HG02938 (cell line): ENCODE measurements around the gene CENPX.

Experiments
- ATAC-seq: cut with Tn5 transposase; IDR thresholded peaks from one replicate; pipeline ENCODE4 v1.9.1; 2021; ENCODE audit warnings: mild to moderate bottlenecking, moderate library complexity; ENCODE audit not compliant: unreplicated experiment

CENPX gene

GRCh38 chr17:82000803-82001570 is 21.7 kb downstream of the CENPX start:
- ATAC-seq: no peak

DNA sequence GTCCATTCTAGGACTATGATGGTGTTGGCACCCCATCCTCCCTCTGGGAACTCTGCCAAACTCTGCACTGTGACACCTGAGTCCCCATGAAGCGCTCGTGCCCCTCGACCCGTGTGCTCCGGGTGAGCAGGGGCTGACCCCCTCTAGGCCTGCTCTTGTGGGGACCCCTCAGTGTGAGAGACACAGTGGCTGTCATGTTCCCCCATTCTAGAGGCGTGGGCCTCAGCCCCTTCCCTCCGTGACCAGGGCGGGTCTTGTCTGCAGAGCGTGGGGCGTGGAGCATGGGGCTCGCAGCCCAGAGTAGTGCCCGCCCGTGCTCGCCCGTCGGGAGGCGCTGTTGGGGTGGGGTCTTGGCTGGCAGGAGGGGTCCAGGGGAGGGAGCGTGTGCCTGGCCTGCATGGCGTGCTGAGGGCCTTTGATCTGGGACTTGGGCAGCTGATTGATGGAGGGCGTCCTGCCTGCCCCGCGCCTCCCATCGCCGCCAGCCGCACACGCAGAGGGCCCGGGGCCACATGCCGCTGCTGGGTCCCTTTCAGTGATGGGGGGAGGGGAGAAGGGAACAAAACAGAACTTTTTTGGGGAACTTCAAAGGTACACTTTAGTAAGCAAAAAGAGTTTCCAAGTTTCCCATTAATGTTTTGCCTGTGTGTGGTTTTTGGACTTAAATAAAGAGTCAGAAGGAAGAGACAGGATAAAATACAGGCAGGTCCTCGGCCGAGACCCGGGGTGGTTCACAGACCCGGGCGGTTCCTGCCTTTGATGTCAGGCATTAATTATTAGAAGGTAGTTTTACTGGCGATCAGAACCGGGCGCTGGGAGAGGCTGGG is 22.5 kb downstream of the CENPX start:
- no peak for ATAC-seq

- no peak for ATAC-seq
These were observed 23.1 kb downstream of the CENPX start for GRCh38 chr17:81999587-81999975.

DNA sequence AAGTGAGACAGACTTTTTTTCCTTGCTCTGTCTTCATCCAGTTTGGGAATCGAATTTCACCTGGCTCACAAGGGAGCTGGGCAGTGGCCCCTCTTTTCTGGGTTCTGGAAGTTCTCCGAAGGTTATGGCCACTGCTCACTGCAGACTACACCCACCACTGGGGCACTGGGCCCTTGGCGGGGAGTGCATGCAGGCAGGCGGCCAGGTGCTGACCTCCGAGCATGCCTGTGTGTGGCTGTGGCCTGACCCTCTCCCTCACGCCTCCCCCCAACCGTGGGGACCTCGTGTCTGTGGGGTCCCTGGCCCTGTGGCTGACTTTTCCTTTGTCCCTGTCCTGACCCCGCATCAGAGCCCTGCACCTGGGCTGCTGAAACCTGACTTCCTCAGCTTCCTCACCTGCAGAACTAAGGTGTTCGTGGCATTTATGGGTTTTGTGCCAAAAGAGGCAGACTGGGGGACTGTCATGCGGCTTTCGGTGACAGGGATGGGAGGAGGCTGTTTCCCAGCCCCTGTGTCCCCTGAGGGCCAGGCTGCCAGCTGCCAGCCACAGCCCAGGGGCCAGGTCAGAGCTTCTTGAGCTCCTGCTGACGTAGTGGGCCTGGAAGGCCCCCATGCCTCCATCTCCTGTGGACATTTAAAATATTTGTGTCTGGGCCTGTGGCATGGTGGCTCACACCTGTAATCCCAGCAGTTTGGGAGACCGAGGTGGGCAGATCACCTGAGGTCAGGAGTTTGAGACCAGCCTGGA is 23.8 kb downstream of the CENPX start:
- no peak for ATAC-seq

DNA sequence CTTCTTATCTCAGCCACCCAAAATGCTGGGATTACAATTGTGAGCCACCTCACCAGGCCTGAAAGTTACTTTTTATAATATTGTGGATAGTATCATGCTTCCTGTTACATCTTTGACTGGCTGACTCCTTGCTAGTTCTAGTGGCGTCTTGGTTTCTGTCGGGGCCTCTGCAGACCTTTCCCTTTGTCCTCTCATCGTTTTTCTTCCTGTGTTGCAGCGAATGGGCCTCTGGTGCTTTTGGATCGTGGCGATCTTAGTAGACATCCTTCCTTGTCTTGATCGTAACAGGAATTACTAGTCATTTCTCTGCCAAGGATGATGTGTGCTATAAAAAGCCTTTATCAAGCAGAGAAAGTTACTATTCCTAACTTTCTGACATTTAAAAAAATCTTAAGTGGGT is 24.5 kb downstream of the CENPX start:
- ATAC-seq: no peak

DNA sequence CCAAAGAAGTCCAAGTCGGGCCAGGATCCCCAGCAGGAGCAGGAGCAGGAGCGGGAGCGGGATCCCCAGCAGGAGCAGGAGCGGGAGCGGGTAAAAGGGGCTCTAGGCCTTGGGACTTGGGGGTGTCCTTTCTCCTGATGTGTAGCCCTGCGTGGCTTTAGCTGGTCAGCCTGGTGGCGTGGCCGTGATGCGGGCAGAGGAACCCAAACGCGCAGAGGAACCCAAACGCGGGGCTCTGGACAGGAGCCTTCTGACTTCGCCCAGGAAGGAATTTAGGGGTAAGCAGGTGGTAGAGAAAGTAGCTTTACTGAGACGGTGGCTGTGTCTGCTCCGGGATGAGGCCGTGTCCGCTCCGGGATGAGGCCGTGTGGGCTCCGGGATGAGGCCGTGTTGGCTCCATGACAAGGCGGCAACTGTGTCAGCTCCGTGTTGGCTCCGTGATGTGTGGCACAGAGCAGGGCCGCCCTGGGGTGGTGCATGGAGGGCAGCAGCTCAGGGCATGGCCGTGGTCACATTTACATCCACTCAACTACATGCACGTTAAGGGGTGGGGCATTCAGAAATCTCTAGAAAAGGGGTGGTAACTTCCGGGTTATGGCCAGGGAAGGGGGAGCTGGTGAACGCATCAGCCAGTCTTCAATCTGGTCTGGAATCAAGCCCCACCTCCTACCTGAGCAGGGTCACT is 25.8 kb downstream of the CENPX start:
- ATAC-seq: no peak

DNA sequence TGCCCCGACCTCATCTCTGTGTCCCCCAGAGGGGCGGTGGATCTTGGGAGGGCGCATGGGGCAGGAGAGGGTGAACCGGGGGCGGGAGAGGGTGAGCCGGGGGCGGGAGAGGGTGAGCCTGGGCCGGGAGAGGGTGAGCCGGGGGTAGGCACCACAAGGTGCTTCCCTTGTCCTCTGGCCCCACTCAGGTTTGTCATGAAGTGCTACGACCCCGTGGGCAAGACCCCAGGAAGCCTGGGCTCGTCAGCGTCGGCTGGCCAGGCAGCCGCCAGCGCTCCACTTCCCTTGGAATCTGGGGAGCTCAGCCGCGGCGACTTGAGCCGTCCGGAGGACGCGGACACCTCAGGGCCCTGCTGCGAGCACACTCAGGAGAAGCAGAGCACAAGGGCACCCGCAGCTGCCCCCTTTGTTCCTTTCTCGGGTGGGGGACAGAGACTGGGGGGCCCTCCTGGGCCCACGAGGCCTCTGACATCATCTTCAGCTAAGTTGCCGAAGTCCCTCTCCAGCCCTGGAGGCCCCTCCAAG is 26.4 kb downstream of the CENPX start:
- ATAC-seq: no peak

- no peak for ATAC-seq
These were observed 27.0 kb downstream of the CENPX start for GRCh38 chr17:81995463-81996231.

DNA sequence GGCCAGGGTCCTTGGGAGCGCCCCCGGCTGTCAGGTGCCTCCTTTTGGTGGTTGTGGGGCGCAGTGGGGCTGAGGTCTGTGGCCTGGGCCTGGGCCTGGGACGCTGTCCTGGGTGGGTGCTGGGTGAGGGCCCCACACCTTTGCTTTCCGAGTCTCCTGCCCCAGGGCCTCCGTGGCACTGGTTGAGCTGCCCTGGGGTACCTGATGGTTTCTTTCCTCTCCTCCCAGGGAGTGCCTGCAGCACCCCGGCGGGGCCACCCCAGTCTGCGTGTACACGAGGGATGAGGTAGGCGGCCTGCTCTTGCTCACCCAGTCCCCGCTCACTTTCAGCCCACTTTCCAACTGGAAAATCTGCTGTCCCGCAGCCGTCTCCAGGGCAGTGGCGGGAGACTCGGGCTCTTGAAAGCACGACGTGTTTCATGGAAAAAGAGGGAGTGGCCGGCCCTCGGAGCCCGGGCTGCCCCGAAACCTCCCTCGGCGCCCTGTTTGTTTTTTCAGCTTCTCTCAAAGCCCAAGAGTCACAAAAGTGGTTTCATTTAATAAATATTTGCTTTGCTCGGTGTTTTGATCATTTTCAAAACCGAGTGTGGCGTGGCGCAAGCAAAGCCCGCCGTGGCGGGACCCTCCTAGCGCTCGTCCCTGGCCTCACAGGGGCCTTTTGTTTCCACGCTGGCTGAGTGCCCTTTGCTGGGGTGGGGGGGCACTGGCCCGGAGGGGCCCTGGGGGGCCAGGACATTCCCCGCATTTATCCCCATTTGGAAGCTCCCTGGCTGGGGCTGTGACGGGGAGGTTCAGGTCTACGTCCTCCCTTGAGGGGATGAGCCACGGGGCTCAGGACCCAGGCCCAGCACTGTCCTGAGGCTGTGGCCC is 27.9 kb downstream of the CENPX start:
- ATAC-seq: no peak

DNA sequence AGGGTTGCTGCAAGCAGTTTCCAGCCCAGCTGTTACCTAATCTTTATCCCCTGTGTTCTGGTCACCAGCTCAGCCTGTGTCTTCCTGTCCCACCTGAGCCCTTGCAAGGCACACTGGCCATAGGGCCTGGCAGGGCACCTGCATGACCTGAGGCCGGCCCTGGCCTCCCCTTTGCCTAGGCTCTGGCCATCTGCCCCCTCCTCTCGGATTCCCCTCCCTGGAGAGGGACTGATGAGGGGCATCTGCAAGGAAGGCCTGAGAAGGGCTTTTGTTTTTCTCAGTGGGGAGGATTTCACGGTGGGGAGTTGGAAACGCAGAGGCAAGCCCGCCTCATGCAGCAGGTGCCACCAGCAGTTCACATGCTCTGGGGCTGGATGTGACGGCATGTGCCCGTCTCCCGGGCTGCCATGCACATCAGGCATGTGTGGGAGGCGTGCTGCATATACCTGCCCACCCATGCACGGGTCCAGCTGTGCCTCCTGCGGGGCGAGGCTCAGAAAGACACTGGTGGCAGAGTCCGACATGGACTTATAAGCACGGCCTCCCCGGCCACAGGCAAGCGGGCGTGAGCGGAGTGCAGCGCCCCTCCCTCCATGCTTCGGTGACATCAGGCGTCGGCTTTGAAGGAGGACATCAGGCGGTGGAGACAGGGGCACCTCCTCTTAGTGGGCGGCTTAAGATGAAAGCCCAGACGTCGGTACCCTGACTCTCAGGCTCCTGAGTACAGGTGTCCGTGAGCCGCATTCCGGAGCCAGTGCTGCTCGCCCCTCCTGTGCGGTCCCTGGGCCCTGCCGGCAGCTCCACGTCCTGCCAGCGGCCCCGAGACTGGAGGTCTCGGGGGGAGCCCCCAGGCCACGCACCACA is 28.7 kb downstream of the CENPX start:
- ATAC-seq: no peak

- ATAC-seq: no peak
These were observed 30.2 kb downstream of the CENPX start for GRCh38 chr17:81992306-81993102.

- ATAC-seq: no peak
These were observed 30.9 kb downstream of the CENPX start for GRCh38 chr17:81991684-81992305.

DNA sequence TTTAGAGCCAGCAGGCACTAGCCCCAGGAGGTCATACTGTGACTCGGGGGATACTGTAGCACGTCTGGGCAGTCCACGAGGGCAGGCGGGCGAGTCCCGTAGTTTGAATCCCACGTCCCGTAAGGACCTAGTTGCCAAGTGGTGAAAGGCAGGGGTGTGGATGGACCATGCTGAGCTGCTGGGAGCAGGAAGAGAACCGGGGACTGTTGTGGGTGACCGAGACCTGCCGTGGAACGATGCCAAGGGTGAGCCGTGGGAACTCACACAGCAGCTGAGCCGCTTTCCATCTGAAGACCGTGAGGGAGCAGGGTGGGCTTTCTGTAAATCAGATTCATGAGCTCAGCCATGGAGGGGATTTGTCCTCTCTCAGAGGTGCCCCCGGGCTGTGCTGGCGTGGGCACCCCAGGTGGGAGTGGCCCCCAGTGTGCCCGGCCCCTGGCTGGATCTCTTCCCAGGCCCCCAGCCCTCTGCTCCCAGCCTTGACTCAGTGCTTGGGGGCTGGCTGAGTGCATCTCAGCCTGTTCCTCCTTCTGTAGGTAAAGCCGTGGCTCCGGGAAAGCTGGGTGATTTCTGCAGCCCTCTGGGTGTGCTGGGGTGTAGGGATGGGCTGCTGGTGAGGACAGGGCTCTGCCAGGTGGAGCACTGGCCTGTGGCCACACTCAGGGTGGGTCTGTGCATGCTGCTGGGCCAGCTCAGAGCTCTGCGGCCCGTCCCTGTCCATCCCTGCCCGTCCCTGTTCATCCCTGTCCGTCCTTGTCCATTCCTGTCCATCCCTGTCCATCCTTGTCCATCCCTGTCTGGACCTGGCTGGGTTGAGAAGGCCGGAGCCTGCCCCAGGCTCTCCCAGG is 31.6 kb downstream of the CENPX start:
- no peak for ATAC-seq

DNA sequence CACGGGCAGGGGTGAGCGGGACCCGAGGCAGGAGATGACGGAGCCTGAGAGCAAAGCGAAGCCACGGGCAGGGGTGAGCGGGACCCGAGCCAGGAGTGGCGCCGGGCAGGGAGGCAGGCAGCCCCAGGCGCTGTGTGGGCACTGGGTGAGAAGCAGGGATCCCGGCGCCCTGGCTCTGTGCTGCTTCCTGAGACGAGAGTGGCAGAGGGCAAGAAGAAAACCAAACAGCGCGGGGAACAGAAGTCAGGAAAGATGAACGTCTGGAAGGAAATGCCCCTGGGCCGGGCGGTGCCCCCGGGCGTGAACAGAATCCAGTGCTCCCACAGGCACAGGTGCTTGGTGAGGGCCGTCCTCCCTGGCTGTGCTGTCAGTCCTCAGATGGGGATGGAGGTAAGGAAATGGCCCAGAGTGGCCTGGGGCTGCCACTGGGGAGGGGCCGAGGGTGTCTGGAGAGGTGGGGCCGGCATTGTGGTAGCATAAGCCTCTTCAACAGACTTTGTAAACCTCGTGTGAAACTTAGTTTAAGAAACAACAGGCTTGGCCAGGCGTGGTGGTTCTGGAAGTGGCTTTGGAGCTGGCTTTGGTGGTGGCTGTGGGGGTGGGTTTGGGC is 35.4 kb downstream of the CENPX start:
- no peak for ATAC-seq

DNA sequence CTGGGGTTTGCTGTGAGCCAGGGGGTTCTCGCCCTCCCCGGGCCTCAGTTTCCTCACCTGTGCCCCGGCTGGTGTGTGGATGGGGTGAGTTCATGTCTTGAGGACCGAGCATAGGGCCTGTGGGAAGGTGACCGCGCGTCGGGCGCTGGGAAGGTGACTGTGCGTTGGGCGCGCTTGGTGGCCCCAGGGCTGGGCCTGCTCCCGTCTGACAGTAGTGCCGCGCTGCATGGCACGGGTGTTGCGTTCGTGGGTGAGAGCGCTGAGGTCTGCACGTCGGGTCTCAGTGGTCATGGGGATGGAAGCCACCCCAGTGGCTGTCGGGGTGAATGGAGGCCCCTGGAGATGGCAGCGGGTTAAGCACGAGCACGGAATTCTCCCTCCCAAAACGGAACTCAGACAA is 36.1 kb downstream of the CENPX start:
- ATAC-seq: no peak
